CD4-positive, alpha-beta T cell (primary cell): ENCODE results near the gene ASXL1. TPM values are rescaled to one million over a fixed set of nuclear protein-coding genes. Genes with fewer than 3 reads are reported as not detected.

ENCODE experiments used
- ATAC-seq: fragments of 200-7000 bp; cut with Tn5 transposase; one replicate; pipeline ENCODE4 v1.10.0; 2022; ENCODE audit warnings: mild to moderate bottlenecking; ENCODE audit not compliant: poor library complexity
- CTCF ChIA-PET: fragments of 350-600 bp; sonication (Branson Sonifier 250); formaldehyde crosslinking; loops from one replicate; lab custom pipeline; 2021; ENCODE audit warnings: antibody characterized with exemption, inconsistent platforms; lab: Charles Lee
- POLR2A ChIA-PET: fragments of 350-600 bp; sonication (Branson Sonifier 250); formaldehyde crosslinking; loops from one replicate; lab custom pipeline; 2021; ENCODE audit warnings: antibody characterized with exemption, inconsistent platforms; lab: Charles Lee
- DNase-seq, 14 experiments: peaks; one replicate each; pipeline ENCODE4 v3.0.0-alpha.2; 2013 to 2020; ENCODE audit warnings: mixed read lengths in 2 of 14
- H3K27ac ChIP-seq, 2 donors: one replicate each; pipeline versions ENCODE4 v1.5.1 to v1.7.0; 2013; ENCODE audit warnings: low read length in 2 of 2, low read depth in 1 of 2, mild to moderate bottlenecking in 1 of 2
- H3K27me3 ChIP-seq, 2 experiments: 1 replicate in 1 of 2; 2 replicates in 1 of 2; pipeline versions ENCODE4 v1.6.1 to v1.7.0; 2013; ENCODE audit warnings: low read length in 2 of 2, control low read depth in 1 of 2, mild to moderate bottlenecking in 1 of 2, moderate library complexity in 1 of 2; ENCODE audit not compliant: insufficient read depth in 2 of 2, control insufficient read depth in 1 of 2
- H3K36me3 ChIP-seq: one replicate; pipeline ENCODE4 v1.6.1; 2013; ENCODE audit warnings: low read length, control low read depth; ENCODE audit not compliant: insufficient read depth
- H3K4me1 ChIP-seq: one replicate; pipeline ENCODE4 v1.6.1; 2013; ENCODE audit warnings: low read length, control low read depth; ENCODE audit not compliant: insufficient read depth
- H3K4me3 ChIP-seq: one replicate; pipeline ENCODE4 v1.5.1; 2013; ENCODE audit warnings: mild to moderate bottlenecking, low read length, moderate library complexity
- H3K9me3 ChIP-seq, 2 experiments: 1 replicate in 1 of 2; 2 replicates in 1 of 2; pipeline versions ENCODE4 v1.6.1 to v1.7.0; 2013; ENCODE audit warnings: low read length in 2 of 2, mild to moderate bottlenecking in 2 of 2, control low read depth in 1 of 2, moderate library complexity in 1 of 2; ENCODE audit not compliant: control insufficient read depth in 1 of 2, insufficient read depth in 1 of 2
- H3K27ac Mint-ChIP-seq: one replicate; pipeline ENCODE4 v1.8.0; 2020; ENCODE audit warnings: mixed read lengths
- H3K27me3 Mint-ChIP-seq: one replicate; pipeline ENCODE4 v1.8.0; 2021; ENCODE audit warnings: mixed read lengths
- H3K36me3 Mint-ChIP-seq: one replicate; pipeline ENCODE4 v1.8.0; 2021; ENCODE audit warnings: low read depth, mixed read lengths
- H3K4me1 Mint-ChIP-seq: one replicate; pipeline ENCODE4 v1.8.0; 2021; ENCODE audit warnings: low read depth, mixed read lengths
- H3K4me3 Mint-ChIP-seq: one replicate; pipeline ENCODE4 v1.8.0; 2020; ENCODE audit warnings: mild to moderate bottlenecking, mixed read lengths
- H3K9me3 Mint-ChIP-seq: one replicate; pipeline ENCODE4 v1.8.0; 2020; ENCODE audit warnings: mixed read lengths
- CTCF ChIP-seq: fragments of 200-600 bp; IDR thresholded peaks from one replicate; pipeline ENCODE4 v1.8.0; 2022; ENCODE audit warnings: antibody characterized with exemption, mild to moderate bottlenecking
- intact Hi-C, 2 experiments: fragments of 100-400 bp; cut with DNase I in 1 of 2; cut with micrococcal nuclease in 1 of 2; formaldehyde crosslinking; loops; one replicate each; pipeline versions ENCODE4 v1.15.1 to v1.9.0; 2023 to 2025; cut with DNase I, micrococcal nuclease
- total RNA-seq, 174 experiments: library from RNA in 2 of 174; stranded (reverse) in 2 of 174; gene quantifications; one replicate each; pipeline ENCODE4 v1.2.3 and lab custom pipeline; 2021 to 2026

Gene ASXL1
- total RNA-seq, 2 experiments from 2014 or later, result 213 to 222 TPM

- Mint-ChIP-seq H3K4me1 (peaks cover 77% of the 10 kb centered on the region), H3K27me3 (no peaks in the 10 kb centered on the region), H3K4me3 (no peak overlapping the region), H3K36me3 (peaks cover 52% of the 10 kb centered on the region), H3K27ac (peak overlapping the region; percentile 82), H3K9me3 (no peaks in the 10 kb centered on the region)
- no peak for ATAC-seq
- Histone ChIP-seq H3K4me3 (no peak overlapping the region), H3K9me3 (no peaks in the 10 kb centered on the region), H3K27ac (no peak overlapping the region), H3K27me3 (no peaks in the 10 kb centered on the region), H3K4me1 (peaks cover 32% of the 10 kb centered on the region), H3K36me3 (peaks cover 15% of the 10 kb centered on the region)
- ChIA-PET CTCF (interaction anchor here (1.2 to 1.6 kb wide), 2 partner anchors 15 to 99 kb away, joined by 3 read pairs; no protein-coding TSS in a partner anchor), POLR2A (interaction anchor here (0.6 to 1.3 kb wide), 4 partner anchors 15 to 58 kb away, joined by 4 to 5 read pairs (median 4); no protein-coding TSS in a partner anchor)
- intact Hi-C loops, result loop anchor here in 1 of 2 experiments (2.0 kb wide), 1 partner anchor 27 kb away; the partner anchor contains the start of gene ASXL1
- DNase-seq, result no peak
- TF ChIP-seq CTCF, result no peak
Observed at GRCh38 chr20:32386091-32386490, 28.0 kb downstream of the ASXL1 start.

GRCh38 chr20:32387252-32387651 lies 29.1 kb downstream of the ASXL1 start:
- peaks cover 20% of the 10 kb centered on the region for H3K36me3 ChIP-seq
- CTCF ChIA-PET, result interaction anchor here (0.7 kb wide), 1 partner anchor 617 kb away, joined by 3 read pairs; no protein-coding TSS in a partner anchor
- no peak overlapping the region for H3K4me3 ChIP-seq
- Mint-ChIP-seq H3K4me1 (peaks cover 82% of the 10 kb centered on the region), H3K27ac (peak overlapping the region; percentile 82), H3K27me3 (no peaks in the 10 kb centered on the region), H3K36me3 (peaks cover 58% of the 10 kb centered on the region), H3K4me3 (peak overlapping the region; percentile 36), H3K9me3 (no peaks in the 10 kb centered on the region)
- POLR2A ChIA-PET, result no interaction called here
- intact Hi-C loops, result loop anchor here in 1 of 2 experiments (1.0 to 2.0 kb wide), 2 partner anchors 20 to 28 kb away; partner anchors contain the start of gene ASXL1
- H3K9me3 ChIP-seq, result no peaks in the 10 kb centered on the region
- DNase-seq (peak in 8 of 14 experiments; percentile 4 to 86 (median 50)), ATAC-seq (peak; percentile 96)
- H3K27me3 ChIP-seq, result no peaks in the 10 kb centered on the region
- H3K27ac ChIP-seq, result peak overlapping the region in 1 of 2 donors; percentile 15
- H3K4me1 ChIP-seq, result peaks cover 32% of the 10 kb centered on the region
- TF ChIP-seq CTCF, result no peak

DNA sequence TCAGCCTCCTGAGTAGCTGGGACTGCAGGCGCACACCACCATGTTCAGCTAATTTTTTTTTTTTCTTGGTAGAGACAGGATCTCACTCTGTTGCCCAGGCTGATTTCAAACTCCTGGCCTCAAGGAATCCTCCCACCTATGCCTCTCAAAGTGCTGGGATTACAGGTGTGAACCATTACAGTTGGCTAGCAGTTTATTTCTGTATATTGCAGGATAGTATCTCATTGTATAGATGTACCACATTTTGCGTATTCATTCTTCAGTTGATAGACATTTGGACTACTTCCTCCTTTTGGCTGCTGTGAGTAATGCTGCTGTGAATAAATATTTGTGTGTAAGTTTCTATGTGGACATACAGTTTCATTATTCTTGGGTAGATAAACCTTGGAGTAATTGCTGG lies 32.9 kb downstream of the ASXL1 start:
- POLR2A ChIA-PET, result interaction anchor here (0.6 kb wide), 1 partner anchor 21 kb away, joined by 3 read pairs; no protein-coding TSS in a partner anchor
- Histone ChIP-seq H3K36me3 (peaks cover 21% of the 10 kb centered on the region), H3K27ac (no peak overlapping the region), H3K4me3 (no peak overlapping the region), H3K27me3 (no peaks in the 10 kb centered on the region), H3K4me1 (peaks cover 25% of the 10 kb centered on the region), H3K9me3 (peaks cover 0 to 9% of the 10 kb centered on the region in 2 experiments)
- DNase-seq (no peak), ATAC-seq (no peak)
- no peak for TF ChIP-seq CTCF
- Mint-ChIP-seq H3K4me1 (peaks cover 68% of the 10 kb centered on the region), H3K9me3 (peaks cover 3% of the 10 kb centered on the region), H3K27me3 (no peaks in the 10 kb centered on the region), H3K36me3 (peaks cover 64% of the 10 kb centered on the region), H3K27ac (no peak overlapping the region), H3K4me3 (no peak overlapping the region)
- CTCF ChIA-PET, result no interaction called here
- intact Hi-C loops, result no loop called here
